ENCODE measurements around the gene SLITRK3.

The SLITRK3 gene

GRCh38 chr3:165185707-165186327 lies 10.4 kb downstream of the SLITRK3 start:
- H3K79me2 ChIP-seq (ENCODE audit: insufficient read depth, low read length) = no peaks in the 10 kb centered on the region
- no peak overlapping the region for H3K4me3 ChIP-seq (ENCODE audit: low read depth, low read length, poor library complexity, severe bottlenecking)
- H3K9me2 ChIP-seq (ENCODE audit: low read depth, low read length) = no peaks in the 10 kb centered on the region
- H3K9ac ChIP-seq (ENCODE audit: low read length) = no peak overlapping the region
- H3K27ac ChIP-seq (ENCODE audit: low read depth, low read length, poor library complexity, severe bottlenecking) = no peak overlapping the region
- no peaks in the 10 kb centered on the region for H3K4me1 ChIP-seq (ENCODE audit: insufficient read depth, low read length, severe bottlenecking)
- H4K20me1 ChIP-seq (ENCODE audit: insufficient read depth, low read length) = no peaks in the 10 kb centered on the region
- H2AFZ ChIP-seq (ENCODE audit: low read length) = no peak overlapping the region
- H3K36me3 ChIP-seq (ENCODE audit: insufficient read depth, low read length) = no peaks in the 10 kb centered on the region
- TF ChIP-seq CTCF (IDR thresholded peaks at IDR 0.05; ENCODE audit: low read length) = peak; percentile 94
- TF ChIP-seq EZH2 (IDR thresholded peaks at IDR 0.05; ENCODE audit: borderline replicate concordance, low read length) = no peak
- H3K27me3 ChIP-seq (ENCODE audit: insufficient read depth, low read length) = no peaks in the 10 kb centered on the region
- no peak overlapping the region for H3K4me2 ChIP-seq (ENCODE audit: low read length)
- H3F3A ChIP-seq (ENCODE audit: insufficient read depth, low read length) = no peaks in the 10 kb centered on the region
- no peaks in the 10 kb centered on the region for H3K9me3 ChIP-seq (ENCODE audit: low read length)

GRCh38 chr3:165181556-165181955 lies 14.6 kb downstream of the SLITRK3 start:
- Histone ChIP-seq H4K20me1 (ENCODE audit: insufficient read depth, low read length) (no peaks in the 10 kb centered on the region), H3K27me3 (ENCODE audit: insufficient read depth, low read length) (no peaks in the 10 kb centered on the region), H3K9me3 (ENCODE audit: low read length) (no peaks in the 10 kb centered on the region), H3K9me2 (ENCODE audit: low read depth, low read length) (no peaks in the 10 kb centered on the region), H3K36me3 (ENCODE audit: insufficient read depth, low read length) (no peaks in the 10 kb centered on the region), H3K79me2 (ENCODE audit: insufficient read depth, low read length) (no peaks in the 10 kb centered on the region), H3K4me1 (ENCODE audit: insufficient read depth, low read length, severe bottlenecking) (no peaks in the 10 kb centered on the region), H3K9ac (ENCODE audit: low read length) (no peak overlapping the region), H3K4me3 (ENCODE audit: low read depth, low read length, poor library complexity, severe bottlenecking) (no peak overlapping the region), H3F3A (ENCODE audit: insufficient read depth, low read length) (no peaks in the 10 kb centered on the region), H2AFZ (ENCODE audit: low read length) (no peak overlapping the region), H3K27ac (ENCODE audit: low read depth, low read length, poor library complexity, severe bottlenecking) (no peak overlapping the region), H3K4me2 (ENCODE audit: low read length) (no peak overlapping the region)
- no peak for TF ChIP-seq EZH2 (IDR thresholded peaks at IDR 0.05; ENCODE audit: borderline replicate concordance, low read length)
- no peak for TF ChIP-seq CTCF (IDR thresholded peaks at IDR 0.05; ENCODE audit: low read length)

GRCh38 chr3:165170236-165170635 lies 25.9 kb downstream of the SLITRK3 start:
- Histone ChIP-seq H3F3A (ENCODE audit: insufficient read depth, low read length) (no peaks in the 10 kb centered on the region), H4K20me1 (ENCODE audit: insufficient read depth, low read length) (no peaks in the 10 kb centered on the region), H3K9me2 (ENCODE audit: low read depth, low read length) (no peaks in the 10 kb centered on the region), H3K4me2 (ENCODE audit: low read length) (no peak overlapping the region), H3K4me3 (ENCODE audit: low read depth, low read length, poor library complexity, severe bottlenecking) (no peak overlapping the region), H3K4me1 (ENCODE audit: insufficient read depth, low read length, severe bottlenecking) (no peaks in the 10 kb centered on the region), H3K36me3 (ENCODE audit: insufficient read depth, low read length) (no peaks in the 10 kb centered on the region), H2AFZ (ENCODE audit: low read length) (no peak overlapping the region), H3K79me2 (ENCODE audit: insufficient read depth, low read length) (no peaks in the 10 kb centered on the region), H3K9ac (ENCODE audit: low read length) (no peak overlapping the region), H3K27ac (ENCODE audit: low read depth, low read length, poor library complexity, severe bottlenecking) (no peak overlapping the region), H3K9me3 (ENCODE audit: low read length) (no peaks in the 10 kb centered on the region), H3K27me3 (ENCODE audit: insufficient read depth, low read length) (no peaks in the 10 kb centered on the region)
- TF ChIP-seq CTCF (IDR thresholded peaks at IDR 0.05; ENCODE audit: low read length) = no peak
- TF ChIP-seq EZH2 (IDR thresholded peaks at IDR 0.05; ENCODE audit: borderline replicate concordance, low read length) = no peak

Measured in OCI-LY1 (cell line).